MV-4-11 (cell line): ENCODE results near the gene OLR1.
A peak's percentile ranks its signal among the peaks of the same experiment; 100 is the strongest.

Experiments used
- DNase-seq: peaks from one replicate; lab custom pipeline; 2025; lab: John Stamatoyannopoulos, UW

Gene OLR1

DNA sequence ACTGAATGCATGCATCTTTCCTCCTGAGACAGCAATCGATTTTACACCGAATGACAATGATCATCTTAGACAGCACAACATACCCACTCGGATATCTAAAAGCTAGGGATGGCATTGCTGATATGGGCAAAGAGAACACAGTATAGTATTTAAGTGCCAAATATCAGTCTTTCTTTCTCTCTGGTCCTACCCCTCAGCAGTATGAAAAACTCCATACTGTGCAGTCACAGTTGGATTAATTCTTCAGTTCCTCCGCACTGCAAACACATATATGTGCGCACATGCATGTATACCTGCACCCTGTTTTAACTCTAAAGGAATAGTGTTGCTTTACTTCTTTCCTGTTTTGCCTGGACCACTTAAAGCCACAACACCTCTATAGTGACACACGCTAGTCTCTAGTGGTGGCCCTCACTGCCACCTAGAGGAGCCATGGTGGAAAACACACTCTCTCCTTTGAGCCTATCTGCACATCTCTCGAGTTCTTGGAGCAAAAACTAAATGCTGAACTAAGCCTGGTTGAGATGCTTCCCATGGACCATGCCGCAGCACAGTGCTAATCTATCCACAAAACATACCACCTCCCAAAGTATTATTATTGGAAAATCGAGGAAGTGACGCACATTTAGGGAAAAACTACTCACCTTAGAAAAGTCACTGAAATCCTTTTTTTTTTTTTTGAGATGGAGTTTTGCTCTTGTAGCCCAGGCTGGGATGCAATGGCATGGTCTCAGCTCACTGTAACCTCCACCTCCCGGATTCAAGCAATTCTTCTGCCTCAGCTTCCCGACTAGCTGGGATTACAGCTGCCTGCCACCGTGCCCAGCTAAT, 18.8 kb upstream of the OLR1 start:
- peak; percentile 71 for DNase-seq

GRCh38 chr12:10189653-10190052, 17.7 kb upstream of the OLR1 start:
- peak; percentile 7 for DNase-seq

DNA sequence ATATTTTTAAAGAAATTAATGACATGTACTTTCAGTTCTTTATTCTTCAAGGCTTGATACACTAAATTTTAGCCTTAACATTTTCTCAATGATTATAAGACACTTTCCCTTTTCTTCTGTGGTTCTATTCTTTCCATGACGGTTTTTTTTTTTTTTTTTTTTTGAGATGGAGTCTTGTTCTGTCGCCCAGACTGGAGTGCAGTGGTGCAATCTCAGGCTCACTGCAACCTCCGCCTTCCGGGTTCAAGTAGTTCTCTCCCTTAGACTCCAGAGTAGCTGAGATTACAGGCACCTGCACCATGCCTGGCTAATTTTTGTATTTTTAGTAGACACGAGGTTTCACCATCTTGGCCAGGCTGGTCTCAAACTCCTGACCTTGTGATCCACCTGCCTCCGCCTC, 15.0 kb upstream of the OLR1 start:
- peak; percentile 59 for DNase-seq

GRCh38 chr12:10186299-10186698, 14.4 kb upstream of the OLR1 start:
- DNase-seq = peak; percentile 83

DNA sequence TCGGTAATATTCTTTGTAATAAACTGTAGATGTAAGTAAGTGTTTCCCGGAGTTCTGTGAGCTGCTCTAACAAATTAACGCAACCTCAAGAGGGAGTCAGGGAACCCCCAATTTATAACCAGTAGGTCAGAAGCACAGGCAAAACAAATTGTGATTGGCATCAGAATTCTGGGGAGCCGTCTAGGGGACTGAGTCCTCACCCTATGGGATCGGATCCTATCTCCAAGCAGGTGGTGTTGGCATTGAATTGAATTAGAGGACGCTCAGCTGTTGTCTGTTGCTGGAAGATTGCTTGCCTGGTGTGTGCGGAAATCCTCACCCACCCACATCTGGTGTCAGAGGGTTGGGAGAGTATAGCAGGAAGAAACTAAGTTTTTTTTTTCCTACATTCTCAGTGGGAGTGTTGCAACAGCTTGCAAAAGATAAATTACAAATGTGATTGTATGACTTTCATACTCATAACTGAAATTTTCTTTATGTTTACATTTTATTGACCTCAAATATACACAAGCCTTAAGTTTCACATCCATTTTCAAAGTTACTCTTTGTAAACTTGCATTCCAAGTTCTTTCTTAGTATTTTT, 12.4 kb upstream of the OLR1 start:
- peak; percentile 85 for DNase-seq

- peak; percentile 78 for DNase-seq
Observed at GRCh38 chr12:10182354-10183049, 10.6 kb upstream of the OLR1 start.

GRCh38 chr12:10179776-10180181, 7.8 kb upstream of the OLR1 start:
- no peak for DNase-seq

DNA sequence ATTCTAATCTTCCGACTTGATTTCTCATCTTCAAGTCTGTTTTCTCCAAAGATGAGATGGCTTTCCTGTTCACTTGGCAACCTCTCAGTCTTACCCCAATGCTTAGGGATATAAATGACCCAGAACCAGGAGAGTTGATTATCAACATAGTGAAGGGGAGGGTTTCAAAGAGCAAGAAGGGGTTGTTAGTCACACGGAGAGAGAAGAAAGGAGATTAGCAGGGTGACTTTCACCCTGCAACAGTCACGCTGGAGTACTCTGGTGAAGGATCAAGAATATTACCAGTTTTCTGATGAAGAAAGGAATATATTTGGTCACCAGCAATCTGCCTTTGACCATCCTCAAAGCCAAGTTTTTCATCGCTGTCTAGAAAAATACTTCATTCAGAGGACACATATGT, 6.9 kb upstream of the OLR1 start, which contains the start of gene TMEM52B:
TMEM52B (plus strand) TSS at position 212 of the 400 bp plus-strand sequence. CDS start 543 bp downstream, outside the sequence.
- no peak for DNase-seq

DNA sequence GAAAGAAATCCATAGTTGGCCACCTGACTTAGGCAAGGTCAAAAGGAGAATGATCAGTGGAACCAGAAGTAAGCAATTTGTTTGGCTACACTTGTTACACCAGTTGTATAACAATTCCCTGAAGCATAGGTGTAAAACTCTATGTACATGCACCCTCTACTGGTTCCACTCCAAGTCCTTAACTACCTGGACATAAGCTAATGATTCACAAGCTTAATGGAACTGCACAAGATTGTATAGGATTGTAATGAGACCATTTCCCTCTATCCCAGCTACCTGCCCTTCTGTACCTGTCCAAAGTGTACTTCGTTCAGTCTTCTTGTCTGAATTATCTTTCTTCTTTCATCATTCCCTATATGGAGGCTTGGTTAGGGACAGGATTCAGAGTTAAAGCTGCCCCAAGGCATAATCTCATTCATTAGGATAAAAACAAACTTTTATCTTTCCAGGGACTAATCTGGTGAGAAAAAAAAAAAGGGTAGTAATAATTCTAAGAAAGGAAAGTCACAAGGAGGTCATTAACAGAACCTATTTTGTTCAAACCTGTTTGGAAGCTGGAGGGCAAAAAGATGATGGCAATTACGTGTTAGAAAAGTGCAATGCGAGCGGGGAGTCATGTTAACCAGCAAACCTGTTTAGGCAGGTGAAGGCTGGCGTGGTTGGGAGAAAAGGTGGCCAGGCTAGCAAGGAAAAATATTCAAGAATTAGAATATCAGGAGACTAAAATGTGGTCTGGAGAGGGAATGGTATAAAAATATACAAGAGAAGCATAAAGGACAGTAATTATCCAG, 4.1 kb upstream of the OLR1 start:
- DNase-seq = no peak

DNA sequence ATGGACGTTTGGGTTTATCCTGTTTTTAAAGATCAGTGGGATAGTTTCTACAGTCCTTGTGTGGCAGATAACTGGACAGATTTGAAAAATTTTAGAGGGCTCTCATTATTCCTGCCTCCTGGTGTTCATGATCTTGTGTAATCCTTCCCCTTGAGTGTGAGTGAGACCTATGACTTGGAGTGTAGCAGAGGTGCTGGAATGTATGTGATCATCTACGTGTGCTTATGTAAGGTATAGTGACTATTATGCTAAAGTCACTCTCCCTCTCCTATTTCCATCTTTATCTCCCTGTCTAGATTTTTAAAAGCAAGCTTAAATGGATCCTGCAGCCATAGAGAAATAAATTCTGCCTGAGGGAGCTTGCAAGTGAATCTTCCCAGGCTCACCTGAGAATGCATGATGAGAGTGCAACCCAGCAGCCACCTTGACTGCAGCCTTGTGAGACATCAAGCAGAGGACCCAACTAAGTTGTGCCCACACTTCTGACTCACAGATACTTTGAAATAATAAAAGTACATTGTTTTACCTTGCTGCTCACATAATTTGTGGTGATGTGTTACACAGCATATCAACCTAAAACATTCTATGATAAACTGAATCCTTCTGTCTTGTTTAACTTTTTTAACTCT, 3.2 kb upstream of the OLR1 start:
- no peak for DNase-seq

GRCh38 chr12:10170216-10170615, 1.7 kb downstream of the OLR1 start:
- DNase-seq = peak; percentile 32

GRCh38 chr12:10169104-10169503, 2.8 kb downstream of the OLR1 start:
- DNase-seq = no peak

DNA sequence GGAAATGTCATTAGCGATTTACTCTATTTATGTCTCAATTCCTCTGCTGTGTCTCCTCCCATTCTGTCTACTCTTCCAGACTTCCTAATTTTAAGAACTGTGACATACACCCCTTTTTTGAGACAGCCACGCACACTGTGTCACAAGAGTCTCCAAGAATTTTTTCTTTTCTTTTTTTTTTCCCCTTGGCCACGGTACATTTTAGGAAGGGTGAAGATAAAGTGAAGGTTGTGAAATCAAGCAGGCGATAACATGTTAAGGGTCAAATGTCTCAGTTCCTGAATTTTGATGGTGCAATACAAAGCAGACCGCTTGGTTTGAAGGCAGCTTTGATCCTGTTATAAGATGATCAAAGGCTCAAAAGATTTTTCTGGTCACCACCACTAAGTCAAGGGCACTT, 4.3 kb downstream of the OLR1 start:
- DNase-seq = peak; percentile 99

- DNase-seq = no peak
Observed at GRCh38 chr12:10165421-10165820, 6.5 kb downstream of the OLR1 start.

GRCh38 chr12:10163084-10163483, 8.8 kb downstream of the OLR1 start:
- peak; percentile 34 for DNase-seq

DNA sequence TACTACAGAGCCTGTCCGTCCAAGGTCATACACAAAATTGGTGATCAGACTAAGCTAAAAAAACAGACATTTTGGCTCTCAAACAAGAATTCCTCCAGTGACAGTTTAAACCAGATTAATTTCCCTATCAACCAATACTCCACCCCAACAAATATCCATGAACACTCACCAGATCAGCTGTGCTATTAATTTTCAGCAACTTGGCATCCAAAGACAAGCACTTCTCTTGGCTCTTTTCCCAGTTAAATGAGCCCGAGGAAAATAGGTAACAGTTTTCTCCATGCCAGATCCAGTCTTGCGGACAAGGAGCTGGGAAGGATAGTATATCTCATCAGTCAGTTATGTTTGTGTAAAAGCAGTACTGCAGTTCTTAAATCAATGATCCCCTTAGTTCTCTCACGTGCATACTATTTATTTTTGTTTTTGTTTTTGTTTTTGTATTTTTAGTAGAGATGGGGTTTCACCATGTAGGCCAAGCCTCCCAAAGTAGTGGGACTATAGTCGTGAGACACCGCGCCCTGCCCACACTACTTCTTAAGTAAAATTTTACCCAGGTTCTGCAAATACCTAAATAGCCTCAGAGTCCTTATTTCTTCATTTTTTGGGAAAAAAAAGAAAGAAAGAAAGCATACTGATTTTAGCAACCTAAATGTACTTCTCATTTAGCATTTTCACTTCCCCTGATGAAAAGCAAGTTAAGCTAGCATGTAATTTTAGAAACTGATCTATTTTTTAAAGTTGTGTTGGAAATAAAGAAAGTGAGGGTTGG, 11.1 kb downstream of the OLR1 start:
- peak; percentile 84 for DNase-seq

DNA sequence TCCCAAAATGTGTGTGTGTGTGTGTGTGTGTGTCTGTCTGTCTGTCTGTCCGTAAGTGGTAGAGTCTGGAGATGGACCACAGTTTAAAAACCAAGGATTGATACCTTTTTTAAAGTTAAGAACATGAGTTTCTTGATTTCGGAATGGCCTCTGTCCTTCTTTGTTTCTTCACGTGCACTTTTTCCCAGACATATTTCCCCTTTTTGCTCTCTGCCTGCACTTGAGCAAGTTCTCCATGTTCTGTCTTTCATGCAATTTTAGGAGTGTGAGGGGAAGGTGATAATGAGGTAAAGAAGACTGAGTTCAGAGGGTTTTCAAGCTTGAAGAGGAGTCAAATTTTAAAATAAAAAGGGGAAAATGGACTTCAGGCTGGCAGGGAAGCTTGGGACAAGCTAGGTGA, 12.7 kb downstream of the OLR1 start:
- DNase-seq = no peak

GRCh38 chr12:10158406-10158805, 13.5 kb downstream of the OLR1 start:
- DNase-seq = no peak

- DNase-seq = no peak
Observed at GRCh38 chr12:10155966-10156365, 16.0 kb downstream of the OLR1 start.

DNA sequence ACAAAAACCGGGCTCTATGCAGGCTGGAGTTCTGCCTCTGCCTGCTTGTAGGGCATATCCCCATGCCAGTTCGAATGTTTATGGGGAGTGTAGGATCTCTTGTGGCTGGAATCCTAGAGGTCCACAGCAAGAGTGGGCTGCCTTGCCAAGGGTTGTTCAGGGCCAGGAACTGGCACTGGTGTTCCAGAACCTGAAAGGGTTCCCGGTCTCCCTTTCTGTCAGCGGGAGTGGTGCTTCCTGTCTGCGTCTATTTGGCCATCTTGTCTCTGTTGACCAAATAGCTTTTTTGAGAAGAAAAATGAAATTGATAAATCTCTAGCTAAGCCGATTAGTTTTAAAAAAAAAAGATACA, 17.8 kb downstream of the OLR1 start:
- no peak for DNase-seq
